NCI-H446 treated with DMSO at 0.1 percent for 48 hours (cell line): ENCODE data around the gene UNC13C.

ENCODE experiments used
- DNase-seq: peaks from one replicate; lab custom pipeline; 2025; lab: John Stamatoyannopoulos, UW

The UNC13C gene

GRCh38 chr15:54119051-54119450 is 140.8 kb downstream of the UNC13C start:
- DNase-seq, result no peak

DNA sequence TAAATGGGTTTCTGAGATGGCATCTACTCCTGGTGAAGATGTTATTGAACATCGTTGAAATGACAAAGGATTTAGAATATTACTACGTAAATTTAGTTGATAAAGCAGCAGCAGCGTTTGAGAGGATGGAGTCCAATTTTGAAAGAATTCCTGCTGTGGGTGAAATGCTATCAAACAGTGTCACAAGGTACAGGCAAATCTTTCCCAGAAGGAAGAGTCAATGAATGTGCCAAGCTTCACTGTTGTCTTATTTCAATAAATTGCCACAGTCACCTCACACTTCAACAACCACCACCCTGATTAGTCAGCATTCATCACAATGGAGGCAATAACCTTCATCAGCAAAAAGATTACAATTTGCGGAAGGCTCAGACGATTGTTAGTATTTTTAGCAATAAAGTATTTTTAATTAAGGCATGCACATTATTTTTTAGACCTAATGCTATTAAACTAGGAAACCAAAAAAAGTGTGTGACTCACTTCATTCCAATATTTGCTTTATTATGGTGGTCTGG is 142.8 kb downstream of the UNC13C start:
- no peak for DNase-seq

DNA sequence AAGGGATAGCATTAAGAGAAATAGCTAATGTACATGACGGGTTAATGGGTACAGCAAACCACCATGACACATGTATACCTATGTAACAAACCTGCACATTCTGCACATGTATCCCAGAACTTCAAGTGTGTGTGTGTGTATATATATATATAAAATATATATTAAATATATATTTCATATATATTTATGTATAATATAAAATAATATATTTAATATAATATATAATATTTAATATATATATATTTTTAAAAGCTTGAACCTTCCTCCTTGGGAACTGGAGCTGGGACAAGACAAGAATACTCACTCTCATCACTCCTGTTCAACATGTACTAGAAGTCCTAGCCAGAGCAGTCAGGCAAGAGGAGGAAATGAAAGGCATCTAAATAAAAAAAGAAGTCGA is 149.3 kb downstream of the UNC13C start:
- DNase-seq, result no peak

- no peak for DNase-seq
Measured at GRCh38 chr15:54131410-54131809, 153.2 kb downstream of the UNC13C start.

DNA sequence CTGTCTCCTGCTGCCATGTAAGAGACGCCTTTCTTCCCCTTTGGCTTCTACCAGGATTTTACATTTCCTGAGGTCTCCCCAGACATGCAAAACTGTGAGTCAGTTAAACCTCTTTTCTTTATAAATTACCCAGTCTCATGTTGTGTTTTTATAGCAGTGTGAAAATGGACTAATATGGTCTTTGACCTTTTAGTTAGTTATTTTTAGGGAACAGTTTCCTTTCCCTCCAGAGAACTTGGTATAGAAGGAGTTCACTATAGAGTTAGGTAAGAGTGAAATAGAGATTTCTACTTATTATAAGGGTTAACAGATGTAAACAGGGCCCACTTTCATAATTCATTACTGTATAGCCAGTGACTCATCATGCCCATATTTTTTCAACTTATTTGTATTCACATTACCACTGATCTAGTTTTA is 170.9 kb downstream of the UNC13C start:
- DNase-seq, result no peak

DNA sequence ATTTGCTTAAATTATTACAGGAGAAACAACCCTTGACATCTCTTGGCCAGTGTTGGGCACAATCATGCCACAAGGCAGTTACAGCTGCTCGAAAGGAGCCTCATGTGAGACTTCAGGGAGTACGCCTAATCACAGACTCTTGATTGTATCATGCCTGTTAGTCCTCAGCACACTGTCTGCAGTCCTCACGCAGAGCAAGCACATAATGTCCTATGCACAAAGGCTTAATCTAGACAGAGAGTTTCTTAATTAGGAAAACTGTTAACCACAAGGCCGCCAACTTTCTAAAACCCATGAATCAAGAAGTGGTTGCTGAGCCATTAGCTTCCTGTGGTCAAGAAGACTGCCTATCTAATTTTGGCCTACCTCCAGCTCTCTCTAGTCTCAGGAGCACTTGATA is 172.0 kb downstream of the UNC13C start:
- no peak for DNase-seq

- no peak for DNase-seq
Measured at GRCh38 chr15:54159012-54159411, 180.8 kb downstream of the UNC13C start.

GRCh38 chr15:54187325-54187724 is 209.1 kb downstream of the UNC13C start:
- DNase-seq, result no peak

DNA sequence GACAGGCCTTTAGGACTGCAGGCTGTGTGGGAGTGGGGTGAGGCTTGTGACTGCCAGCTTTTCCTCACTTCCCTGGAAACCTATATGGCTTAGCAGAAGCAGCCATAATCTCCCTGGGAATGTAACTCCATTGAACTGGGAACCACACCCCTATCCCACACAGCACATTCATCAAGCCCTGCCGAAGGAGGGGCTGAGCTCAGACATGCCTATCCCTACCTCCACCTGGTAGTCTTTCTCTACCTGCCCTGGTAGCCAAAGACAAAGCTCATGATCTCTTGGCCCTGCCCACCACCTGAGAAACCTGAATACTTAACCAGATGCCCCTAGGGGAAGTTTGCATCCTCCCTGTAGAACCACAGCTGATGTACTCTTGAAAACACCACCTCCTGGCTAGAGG is 219.8 kb downstream of the UNC13C start:
- DNase-seq, result no peak

- no peak for DNase-seq
Measured at GRCh38 chr15:54206586-54207321, 228.5 kb downstream of the UNC13C start.

DNA sequence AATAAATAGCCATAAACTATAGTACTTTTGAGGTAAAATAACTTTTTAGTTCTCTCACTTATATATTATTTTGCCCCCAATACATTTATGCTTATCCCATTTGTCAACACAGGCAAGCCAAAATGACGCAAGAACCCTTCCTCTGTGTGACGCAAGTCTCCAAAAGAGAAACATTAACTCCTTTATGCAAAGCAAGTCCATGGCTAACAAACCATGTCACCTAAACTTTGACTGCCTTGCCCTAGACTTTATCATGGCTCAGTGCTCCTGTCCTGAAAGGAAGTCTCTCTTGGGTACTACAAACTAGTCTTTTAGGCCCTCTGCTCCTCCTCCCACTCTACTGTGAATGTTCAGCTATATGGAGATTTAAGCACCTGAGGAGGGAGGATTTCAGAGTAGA is 230.5 kb downstream of the UNC13C start:
- DNase-seq, result no peak

GRCh38 chr15:54212635-54213034 is 234.4 kb downstream of the UNC13C start:
- DNase-seq, result no peak

DNA sequence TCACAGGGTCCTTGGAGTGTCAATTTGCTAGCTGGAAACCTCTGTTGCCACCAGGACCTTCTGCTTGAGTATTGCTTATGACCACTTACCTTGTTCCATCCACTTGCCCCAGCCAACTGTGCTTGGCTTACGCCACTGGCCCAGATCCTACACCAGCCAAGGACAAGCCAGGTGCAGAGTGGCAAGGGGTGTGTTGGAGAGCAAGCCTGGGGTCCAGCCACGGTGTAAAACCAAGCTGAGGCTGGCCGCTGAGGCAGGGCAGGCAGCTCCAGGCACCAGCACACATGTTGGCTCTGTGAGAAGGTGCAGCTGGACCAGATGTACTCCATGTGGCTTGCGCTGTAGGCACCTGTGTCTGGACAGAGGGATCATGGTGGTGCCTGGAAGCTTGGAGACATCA is 248.2 kb downstream of the UNC13C start:
- no peak for DNase-seq

GRCh38 chr15:54227569-54227968 is 249.3 kb downstream of the UNC13C start:
- DNase-seq, result no peak

- DNase-seq, result no peak
Measured at GRCh38 chr15:54250326-54250725, 272.1 kb downstream of the UNC13C start.

DNA sequence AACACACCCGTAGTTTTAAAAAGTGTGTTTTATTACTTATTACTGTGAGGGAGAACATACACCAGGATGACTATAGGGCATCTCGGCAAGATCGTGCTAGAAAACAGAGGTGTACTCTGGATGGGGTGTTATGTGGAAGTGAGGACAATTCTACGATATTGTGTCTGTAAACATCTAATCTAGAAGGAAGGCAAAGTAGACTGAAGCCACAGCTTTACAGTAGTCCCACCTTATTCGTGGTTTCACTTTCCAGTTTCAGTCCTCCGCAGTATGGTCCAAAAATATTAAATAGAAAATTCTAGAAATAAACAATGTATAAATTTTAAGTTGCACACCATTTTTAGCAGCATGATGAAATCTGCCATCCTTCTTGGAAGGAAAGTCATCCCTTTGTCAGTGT is 277.9 kb downstream of the UNC13C start:
- no peak for DNase-seq

- no peak for DNase-seq
Measured at GRCh38 chr15:54273928-54274327, 295.7 kb downstream of the UNC13C start.

- DNase-seq, result no peak
Measured at GRCh38 chr15:54277834-54278233, 299.6 kb downstream of the UNC13C start.

DNA sequence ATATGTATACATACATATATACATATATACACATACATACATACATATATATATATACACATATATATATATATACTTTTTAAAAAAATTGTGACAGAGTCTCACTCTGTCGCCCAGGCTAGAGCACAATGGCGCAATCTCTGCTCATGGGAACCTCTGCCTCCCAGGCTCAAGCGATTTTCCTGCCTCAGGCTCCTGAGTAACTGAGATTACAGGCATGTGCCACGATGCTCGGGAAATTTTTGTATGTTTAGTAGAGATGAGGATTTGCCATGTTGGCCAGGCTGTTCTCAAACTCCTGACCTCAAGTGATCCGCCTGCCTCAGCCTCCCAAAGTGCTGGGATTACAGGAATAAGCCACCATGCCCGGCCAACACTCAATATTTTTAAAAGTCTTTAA is 302.5 kb downstream of the UNC13C start:
- no peak for DNase-seq

DNA sequence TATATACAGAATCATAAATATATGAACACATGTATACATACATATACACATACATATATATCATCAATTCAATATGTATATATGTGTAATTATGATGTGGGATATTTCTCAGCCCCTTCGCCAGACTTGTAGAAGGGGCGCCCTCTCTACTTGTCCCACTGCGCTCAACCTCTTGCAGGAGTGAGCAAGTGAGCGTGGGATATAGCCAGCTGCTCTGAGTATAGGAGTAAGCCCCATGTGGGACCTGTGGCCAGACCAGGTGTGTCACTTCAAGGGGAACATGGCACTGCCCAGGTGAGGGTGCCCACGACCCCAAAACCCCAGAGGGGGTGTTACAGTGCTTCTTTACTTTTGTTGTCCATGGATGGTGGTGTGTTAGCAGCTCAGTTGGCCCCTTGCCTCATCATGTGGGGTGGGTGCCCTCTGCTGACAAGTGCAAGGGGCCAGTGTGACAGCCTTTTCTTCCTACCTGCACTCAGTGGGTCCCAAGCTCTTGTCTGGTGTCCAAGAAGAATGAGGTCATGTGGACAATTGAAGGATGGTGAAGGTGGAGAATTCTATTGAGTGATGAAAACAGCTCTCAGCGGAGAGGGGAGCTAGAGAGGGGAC is 304.1 kb downstream of the UNC13C start:
- DNase-seq, result no peak

DNA sequence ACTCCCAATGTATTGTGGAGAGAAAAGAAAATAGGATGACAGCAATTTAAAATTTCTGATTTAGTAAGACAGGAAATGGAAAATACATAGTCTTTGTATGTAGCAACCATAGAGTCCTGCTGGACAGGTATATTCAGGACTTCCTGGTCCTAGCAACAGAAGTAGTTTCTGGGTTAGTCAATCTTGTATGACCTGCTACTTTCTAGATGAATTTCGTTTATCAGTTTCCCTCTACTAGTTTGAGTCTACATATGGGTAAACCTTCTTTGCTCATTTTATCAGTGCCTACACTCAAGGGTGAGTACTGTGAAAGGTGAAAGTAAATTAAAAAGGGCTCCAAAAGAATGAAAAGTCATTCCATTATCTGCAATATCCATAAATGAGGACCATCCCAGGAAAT is 309.8 kb downstream of the UNC13C start:
- no peak for DNase-seq

- DNase-seq, result no peak
Measured at GRCh38 chr15:54289590-54290136, 311.4 kb downstream of the UNC13C start.

DNA sequence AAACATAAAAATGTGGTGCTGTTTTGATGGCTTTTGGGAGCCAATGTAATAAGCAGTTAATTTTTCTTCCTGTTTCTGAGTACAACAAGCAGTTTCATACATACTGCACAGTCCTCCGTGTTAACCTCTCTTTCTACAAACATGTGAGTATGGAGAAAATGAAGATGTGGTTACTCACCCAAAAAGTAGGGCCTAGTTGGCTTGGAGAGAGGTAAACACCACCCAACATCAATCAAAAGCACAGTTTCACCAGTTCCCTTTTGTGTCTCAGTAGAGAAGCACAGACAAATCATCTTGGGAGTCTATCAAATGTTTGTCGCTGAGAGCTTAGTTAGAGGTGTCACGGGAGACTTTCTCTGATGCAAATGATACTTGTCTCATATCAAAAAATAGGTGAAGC is 320.2 kb downstream of the UNC13C start:
- no peak for DNase-seq
